CD14-positive monocyte (primary cell): ENCODE data around the gene RUNX2. TPM values are rescaled to one million over a fixed set of nuclear protein-coding genes. Genes with fewer than 3 reads are reported as not detected.

Source experiments
- DNase-seq, 3 donors: peaks; one replicate each; pipeline ENCODE4 v3.0.0-alpha.2; 2011 to 2022
- H2AFZ ChIP-seq: 2 replicates; pipeline ENCODE4 v1.6.0; 2012; ENCODE audit warnings: mild to moderate bottlenecking, low read depth, low read length, inconsistent platforms; ENCODE audit not compliant: insufficient read depth, poor library complexity, severe bottlenecking
- H3K27ac ChIP-seq, 2 donors: 1 replicate in 1 of 2; 2 replicates in 1 of 2; pipeline ENCODE4 v1.5.1; 2012 to 2013; ENCODE audit warnings: low read length in 2 of 2, control low read depth in 1 of 2, inconsistent platforms in 1 of 2, low read depth in 1 of 2, mild to moderate bottlenecking in 1 of 2
- H3K27me3 ChIP-seq, 2 donors: one replicate each; pipeline versions ENCODE4 v1.6.0 to v1.6.1; 2011 to 2013; ENCODE audit warnings: low read length in 2 of 2; ENCODE audit not compliant: control insufficient read depth in 2 of 2, insufficient read depth in 2 of 2
- H3K36me3 ChIP-seq, 2 donors: replicated peaks in 1 of 2; 1 replicate in 1 of 2; 2 replicates in 1 of 2; pipeline versions ENCODE4 v1.5.1 to v1.6.1; 2012 to 2013; ENCODE audit warnings: low read length in 2 of 2, control low read depth in 1 of 2, inconsistent platforms in 1 of 2, mild to moderate bottlenecking in 1 of 2; ENCODE audit not compliant: insufficient read depth in 2 of 2, control insufficient read depth in 1 of 2
- H3K4me1 ChIP-seq, 2 donors: 1 replicate in 1 of 2; 2 replicates in 1 of 2; pipeline versions ENCODE4 v1.5.1 to v1.6.1; 2012 to 2013; ENCODE audit warnings: low read length in 2 of 2, control low read depth in 1 of 2, inconsistent platforms in 1 of 2, mild to moderate bottlenecking in 1 of 2, moderate library complexity in 1 of 2; ENCODE audit not compliant: insufficient read depth in 2 of 2, control insufficient read depth in 1 of 2
- H3K4me2 ChIP-seq: replicated peaks from 2 replicates; pipeline ENCODE3; 2012; ENCODE audit warnings: low read length, moderate library complexity, mild to moderate bottlenecking; ENCODE audit not compliant: poor library complexity, severe bottlenecking; ENCODE audit errors: extremely low read depth
- H3K4me3 ChIP-seq, 3 experiments: fragments of 200-600 bp in 1 of 3; sonication (generic) in 1 of 3; replicated peaks in 1 of 3; 1 replicate in 2 of 3; 2 replicates in 1 of 3; pipeline ENCODE4 v1.5.1; 2011 to 2013; ENCODE audit warnings: low read length in 3 of 3, mild to moderate bottlenecking in 3 of 3, control low read depth in 2 of 3, low read depth in 2 of 3, inconsistent platforms in 1 of 3, moderate library complexity in 1 of 3
- H3K79me2 ChIP-seq: 2 replicates; pipeline ENCODE4 v1.6.0; 2012; ENCODE audit warnings: mild to moderate bottlenecking, control low read depth, inconsistent platforms, low read length, moderate library complexity; ENCODE audit not compliant: insufficient read depth
- H3K9ac ChIP-seq: 2 replicates; pipeline ENCODE4 v1.6.0; 2017; ENCODE audit warnings: low read length, mild to moderate bottlenecking; ENCODE audit not compliant: insufficient read depth, poor library complexity, severe bottlenecking
- H3K9me3 ChIP-seq, 2 donors: replicated peaks in 1 of 2; 1 replicate in 1 of 2; 2 replicates in 1 of 2; pipeline versions ENCODE4 v1.5.1 to v1.6.1; 2012 to 2013; ENCODE audit warnings: low read length in 2 of 2, control low read depth in 1 of 2; ENCODE audit not compliant: control insufficient read depth in 1 of 2, insufficient read depth in 1 of 2
- H4K20me1 ChIP-seq: 2 replicates; pipeline ENCODE4 v1.6.0; 2012; ENCODE audit warnings: mild to moderate bottlenecking, low read length, control low read depth, moderate library complexity; ENCODE audit not compliant: insufficient read depth
- H3K27ac Mint-ChIP-seq, 7 donors: one replicate each; pipeline ENCODE4 v1.8.0; 2020; ENCODE audit warnings: mild to moderate bottlenecking in 7 of 7, mixed read lengths in 7 of 7, moderate library complexity in 6 of 7, inconsistent platforms in 2 of 7
- H3K27me3 Mint-ChIP-seq, 3 donors: one replicate each; pipeline ENCODE4 v1.8.0; 2021 to 2022; ENCODE audit warnings: low read depth in 3 of 3, mild to moderate bottlenecking in 3 of 3, mixed read lengths in 3 of 3, moderate library complexity in 3 of 3, inconsistent platforms in 1 of 3
- H3K36me3 Mint-ChIP-seq, 2 donors: one replicate each; pipeline ENCODE4 v1.8.0; 2020; ENCODE audit warnings: mixed read lengths in 2 of 2, inconsistent platforms in 1 of 2, mild to moderate bottlenecking in 1 of 2
- H3K4me1 Mint-ChIP-seq: one replicate; pipeline ENCODE4 v1.8.0; 2020; ENCODE audit warnings: mild to moderate bottlenecking, mixed read lengths
- H3K4me3 Mint-ChIP-seq, 2 donors: one replicate each; pipeline ENCODE4 v1.8.0; 2020; ENCODE audit warnings: mild to moderate bottlenecking in 2 of 2, mixed read lengths in 2 of 2, moderate library complexity in 1 of 2
- H3K9me3 Mint-ChIP-seq, 7 donors: one replicate each; pipeline ENCODE4 v1.8.0; 2020 to 2022; ENCODE audit warnings: mixed read lengths in 7 of 7, mild to moderate bottlenecking in 6 of 7, moderate library complexity in 6 of 7, inconsistent platforms in 2 of 7
- CTCF ChIP-seq: fragments of 200-600 bp; IDR thresholded peaks from one replicate; pipeline ENCODE4 v1.8.0; 2022; ENCODE audit warnings: antibody characterized with exemption, mild to moderate bottlenecking
- WGBS: methylation state at CpG from one replicate; pipeline ENCODE4 v1.1.5; 2013; ENCODE audit warnings: missing lambda C conversion rate; ENCODE audit not compliant: insufficient coverage; 5-methylcytosine and 5-hydroxymethylcytosine counted together
- intact Hi-C, 2 donors: fragments of 100-400 bp; cut with micrococcal nuclease; formaldehyde crosslinking; loops; one replicate each; pipeline versions ENCODE4 v1.15.0 to v1.15.1; 2023
- polyA plus RNA-seq, 3 donors: library from polyadenylated mRNA; depleted of rRNA in 1 of 3; unstranded in 2 of 3; stranded (reverse) in 1 of 3; fragments of 300-500 nt in 2 of 3; fragments of >200 nt in 1 of 3; fragmentation: Illumina TruSeq in 2 of 3; gene quantifications; 1 replicate in 2 of 3; 2 replicates in 1 of 3; pipeline ENCODE4 v1.2.3, GENCODE V29; 2012 to 2021

Gene RUNX2
- polyA plus RNA-seq, 3 donors: 1.3 to 5.0 (median 2.5) TPM

GRCh38 chr6:45540375-45540920, 212.3 kb downstream of the RUNX2 start:
- Mint-ChIP-seq H3K27me3 (peaks cover 0 to 2% (median 0%) of the 10 kb centered on the region in 3 donors), H3K4me3 (no peak overlapping the region), H3K36me3 (peaks cover 23 to 43% of the 10 kb centered on the region in 2 donors), H3K9me3 (no peaks in the 10 kb centered on the region), H3K4me1 (peaks cover 23% of the 10 kb centered on the region), H3K27ac (peak overlapping the region in 5 of 7 donors; percentile 1 to 84 (median 42))
- Histone ChIP-seq H3K9ac (no peak overlapping the region), H3K27me3 (no peaks in the 10 kb centered on the region), H3K9me3 (no peaks in the 10 kb centered on the region), H3K79me2 (no peaks in the 10 kb centered on the region), H3K4me3 (no peak overlapping the region), H3K36me3 (peaks cover 9 to 20% of the 10 kb centered on the region in 2 donors), H3K27ac (peak overlapping the region in 1 of 2 donors; percentile 1), H2AFZ (no peak overlapping the region), H3K4me2 (no peak overlapping the region), H4K20me1 (no peaks in the 10 kb centered on the region), H3K4me1 (no peaks in the 10 kb centered on the region)
- 54% methylated on average over 4 of the region's 6 CpGs for WGBS
- no peak for TF ChIP-seq CTCF
- intact Hi-C loops: no loop called here
- no peak for DNase-seq

GRCh38 chr6:45541934-45542333, 213.8 kb downstream of the RUNX2 start:
- Mint-ChIP-seq H3K36me3 (peaks cover 24 to 37% of the 10 kb centered on the region in 2 donors), H3K27me3 (peaks cover 0 to 2% (median 0%) of the 10 kb centered on the region in 3 donors), H3K27ac (peak overlapping the region in 1 of 7 donors; percentile 5), H3K4me1 (peaks cover 18% of the 10 kb centered on the region), H3K4me3 (no peak overlapping the region), H3K9me3 (no peaks in the 10 kb centered on the region)
- H3K27ac ChIP-seq: no peak overlapping the region
- no peak overlapping the region for H3K4me3 ChIP-seq
- WGBS: 100% methylated on average over 2 of the region's 3 CpGs
- no peaks in the 10 kb centered on the region for H3K27me3 ChIP-seq
- no peaks in the 10 kb centered on the region for H4K20me1 ChIP-seq
- H3K79me2 ChIP-seq: no peaks in the 10 kb centered on the region
- no peak overlapping the region for H3K4me2 ChIP-seq
- peaks cover 10 to 11% of the 10 kb centered on the region in 2 donors for H3K36me3 ChIP-seq
- H3K4me1 ChIP-seq: no peaks in the 10 kb centered on the region
- no peak for TF ChIP-seq CTCF
- no peak overlapping the region for H3K9ac ChIP-seq
- H2AFZ ChIP-seq: no peak overlapping the region
- no peaks in the 10 kb centered on the region for H3K9me3 ChIP-seq
- no peak for DNase-seq
- intact Hi-C loops: no loop called here
